WI38 (cell line): Measurements from ENCODE around the gene TTN.
"Not testable (repeated sequence)": the region's sequence is repeated elsewhere in the genome, so short reads cannot be mapped to it uniquely, and the experiment has no call there.

Source experiments
- H3K4me3 ChIP-seq: 2 replicates; pipeline ENCODE4 v1.5.1; 2011; ENCODE audit warnings: low read depth, mild to moderate bottlenecking, control low read depth, low read length
- TF ChIP-seq, protein P1 (sequence below): IDR thresholded peaks from 2 replicates; pipeline ENCODE4 v1.5.1; 2012; ENCODE audit warnings: low read depth, mild to moderate bottlenecking, control low read depth, low read length

TTN gene

DNA sequence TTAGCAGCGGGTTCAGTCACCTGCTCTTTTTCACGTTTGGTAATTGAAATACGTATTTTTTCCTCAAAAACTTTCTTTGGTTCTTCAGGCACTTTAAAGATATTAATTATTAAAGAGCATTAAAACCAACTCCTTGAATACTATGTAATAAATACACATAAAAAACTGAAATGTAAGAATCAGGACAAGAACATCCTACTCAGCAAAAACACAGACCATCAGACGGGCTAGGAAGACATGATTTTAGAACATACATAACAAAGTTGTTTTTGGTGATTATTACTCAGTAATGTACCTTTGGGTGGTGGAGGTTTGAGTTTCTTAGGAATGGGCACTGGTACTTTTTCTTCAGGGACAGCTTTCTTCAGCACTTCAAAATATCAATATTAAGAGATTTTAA is 126.1 kb downstream of the TTN start:
- TF ChIP-seq, protein P1, sequence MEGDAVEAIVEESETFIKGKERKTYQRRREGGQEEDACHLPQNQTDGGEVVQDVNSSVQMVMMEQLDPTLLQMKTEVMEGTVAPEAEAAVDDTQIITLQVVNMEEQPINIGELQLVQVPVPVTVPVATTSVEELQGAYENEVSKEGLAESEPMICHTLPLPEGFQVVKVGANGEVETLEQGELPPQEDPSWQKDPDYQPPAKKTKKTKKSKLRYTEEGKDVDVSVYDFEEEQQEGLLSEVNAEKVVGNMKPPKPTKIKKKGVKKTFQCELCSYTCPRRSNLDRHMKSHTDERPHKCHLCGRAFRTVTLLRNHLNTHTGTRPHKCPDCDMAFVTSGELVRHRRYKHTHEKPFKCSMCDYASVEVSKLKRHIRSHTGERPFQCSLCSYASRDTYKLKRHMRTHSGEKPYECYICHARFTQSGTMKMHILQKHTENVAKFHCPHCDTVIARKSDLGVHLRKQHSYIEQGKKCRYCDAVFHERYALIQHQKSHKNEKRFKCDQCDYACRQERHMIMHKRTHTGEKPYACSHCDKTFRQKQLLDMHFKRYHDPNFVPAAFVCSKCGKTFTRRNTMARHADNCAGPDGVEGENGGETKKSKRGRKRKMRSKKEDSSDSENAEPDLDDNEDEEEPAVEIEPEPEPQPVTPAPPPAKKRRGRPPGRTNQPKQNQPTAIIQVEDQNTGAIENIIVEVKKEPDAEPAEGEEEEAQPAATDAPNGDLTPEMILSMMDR, result no peak
- H3K4me3 ChIP-seq, result no peak overlapping the region

DNA sequence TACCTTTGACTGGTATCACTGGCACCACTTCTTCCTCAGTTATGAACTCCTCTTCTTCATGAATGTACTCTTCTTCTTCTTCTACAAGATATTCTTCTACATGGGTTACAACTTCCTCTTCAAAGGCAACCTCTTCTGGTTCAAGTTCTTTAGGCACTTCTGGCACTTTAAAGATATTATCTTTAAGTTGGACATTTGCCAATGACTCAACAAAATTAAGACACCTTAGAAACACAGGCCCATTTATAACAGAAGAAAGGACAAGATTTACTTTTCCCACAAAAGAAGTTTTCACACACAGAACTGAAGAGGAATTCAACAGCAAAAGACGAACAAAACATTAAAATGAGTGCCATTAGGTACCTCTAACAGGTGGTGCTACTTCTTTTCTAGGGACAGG is 127.3 kb downstream of the TTN start:
- TF ChIP-seq, protein P1, result no peak
- H3K4me3 ChIP-seq, result no peak overlapping the region

DNA sequence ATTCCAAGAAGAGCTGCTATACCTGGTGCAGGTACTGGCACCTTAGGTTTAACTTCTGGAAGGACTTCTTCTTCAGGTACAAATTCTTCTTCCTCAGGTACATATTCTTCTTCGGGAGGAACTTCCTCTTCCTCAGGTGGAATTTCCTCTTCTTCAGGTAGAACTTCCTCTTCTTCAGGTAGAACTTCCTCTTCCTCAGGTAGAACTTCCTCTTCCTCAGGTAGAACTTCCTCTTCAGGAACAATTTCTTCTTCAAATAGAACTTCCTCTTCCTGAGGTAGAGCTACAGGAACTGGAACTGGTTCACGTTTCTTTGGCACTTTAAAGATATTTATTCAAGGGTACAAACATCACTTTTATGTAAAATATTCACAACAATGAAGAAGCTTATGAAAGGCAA is 129.6 kb downstream of the TTN start:
- TF ChIP-seq, protein P1, result no peak

GRCh38 chr2:178676046-178676445 is 131.2 kb downstream of the TTN start:
- no peak overlapping the region for H3K4me3 ChIP-seq
- TF ChIP-seq, protein P1, result no peak

More for the DNA sequence above, 129.6 kb downstream of the TTN start:
- no peak overlapping the region for H3K4me3 ChIP-seq

GRCh38 chr2:178674122-178674521 is 133.1 kb downstream of the TTN start:
- TF ChIP-seq, protein P1, result no peak
- no peak overlapping the region for H3K4me3 ChIP-seq

- no peak overlapping the region for H3K4me3 ChIP-seq
- TF ChIP-seq, protein P1, result no peak
Observed at GRCh38 chr2:178666458-178666857, 140.8 kb downstream of the TTN start.

GRCh38 chr2:178658480-178658879 is 148.7 kb downstream of the TTN start:
- not testable (repeated sequence) for H3K4me3 ChIP-seq

DNA sequence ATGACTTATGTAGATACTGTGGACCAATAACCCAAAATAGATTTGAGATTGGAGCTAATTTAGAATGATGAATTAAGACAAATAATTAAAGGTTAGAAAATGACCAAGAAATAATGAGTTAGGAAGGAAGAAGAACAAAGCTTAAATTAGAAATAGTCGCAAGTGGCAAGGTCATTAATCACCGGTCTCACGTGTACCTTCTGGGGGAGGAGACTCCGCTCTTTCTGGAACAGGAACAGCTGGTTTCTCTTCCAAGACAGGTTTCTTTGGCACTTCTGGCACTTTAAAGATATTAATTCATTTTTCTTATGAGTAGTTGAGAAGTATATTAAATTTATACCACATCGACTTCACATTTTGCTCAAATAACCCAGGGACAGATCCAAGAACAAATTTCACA is 156.7 kb downstream of the TTN start:
- H3K4me3 ChIP-seq, result no peak overlapping the region
- TF ChIP-seq, protein P1, result no peak
